ENCODE results near the gene EYA4.

- TF ChIP-seq, protein P1, sequence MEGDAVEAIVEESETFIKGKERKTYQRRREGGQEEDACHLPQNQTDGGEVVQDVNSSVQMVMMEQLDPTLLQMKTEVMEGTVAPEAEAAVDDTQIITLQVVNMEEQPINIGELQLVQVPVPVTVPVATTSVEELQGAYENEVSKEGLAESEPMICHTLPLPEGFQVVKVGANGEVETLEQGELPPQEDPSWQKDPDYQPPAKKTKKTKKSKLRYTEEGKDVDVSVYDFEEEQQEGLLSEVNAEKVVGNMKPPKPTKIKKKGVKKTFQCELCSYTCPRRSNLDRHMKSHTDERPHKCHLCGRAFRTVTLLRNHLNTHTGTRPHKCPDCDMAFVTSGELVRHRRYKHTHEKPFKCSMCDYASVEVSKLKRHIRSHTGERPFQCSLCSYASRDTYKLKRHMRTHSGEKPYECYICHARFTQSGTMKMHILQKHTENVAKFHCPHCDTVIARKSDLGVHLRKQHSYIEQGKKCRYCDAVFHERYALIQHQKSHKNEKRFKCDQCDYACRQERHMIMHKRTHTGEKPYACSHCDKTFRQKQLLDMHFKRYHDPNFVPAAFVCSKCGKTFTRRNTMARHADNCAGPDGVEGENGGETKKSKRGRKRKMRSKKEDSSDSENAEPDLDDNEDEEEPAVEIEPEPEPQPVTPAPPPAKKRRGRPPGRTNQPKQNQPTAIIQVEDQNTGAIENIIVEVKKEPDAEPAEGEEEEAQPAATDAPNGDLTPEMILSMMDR (IDR thresholded peaks at IDR 0.05; ENCODE audit: low read depth, low read length): no peak
- no peak for TF ChIP-seq MAX (IDR thresholded peaks at IDR 0.05; ENCODE audit: low read depth, low read length)
These were observed 184.9 kb downstream of the EYA4 start for GRCh38 chr6:133426038-133426437.
